GM18873 (cell line): ENCODE results near the gene BCAR3.

Experiments
- ATAC-seq: cut with Tn5 transposase; IDR thresholded peaks from one replicate; pipeline ENCODE4 v1.9.1; 2021; ENCODE audit warnings: mild to moderate bottlenecking, moderate library complexity, moderate number of reproducible peaks; ENCODE audit not compliant: unreplicated experiment, low FRiP score

The BCAR3 gene

GRCh38 chr1:93584261-93585003, 97.2 kb downstream of the BCAR3 start:
- ATAC-seq, result no peak

GRCh38 chr1:93581917-93582850, 99.5 kb downstream of the BCAR3 start:
- ATAC-seq, result no peak

- ATAC-seq, result no peak
Measured at GRCh38 chr1:93579891-93580290, 101.7 kb downstream of the BCAR3 start.

GRCh38 chr1:93578911-93579825, 102.5 kb downstream of the BCAR3 start:
- ATAC-seq, result no peak

- no peak for ATAC-seq
Measured at GRCh38 chr1:93578433-93578830, 103.2 kb downstream of the BCAR3 start.

GRCh38 chr1:93577536-93578432, 103.9 kb downstream of the BCAR3 start:
- ATAC-seq, result no peak

- ATAC-seq, result no peak
Measured at GRCh38 chr1:93576746-93577145, 104.9 kb downstream of the BCAR3 start.

GRCh38 chr1:93576346-93576745, 105.3 kb downstream of the BCAR3 start:
- no peak for ATAC-seq

GRCh38 chr1:93575621-93576284, 105.9 kb downstream of the BCAR3 start:
- no peak for ATAC-seq

GRCh38 chr1:93574991-93575390, 106.6 kb downstream of the BCAR3 start:
- no peak for ATAC-seq

GRCh38 chr1:93574511-93574910, 107.1 kb downstream of the BCAR3 start:
- no peak for ATAC-seq

GRCh38 chr1:93573940-93574469, 107.6 kb downstream of the BCAR3 start:
- ATAC-seq, result no peak

- no peak for ATAC-seq
Measured at GRCh38 chr1:93571623-93572310, 109.9 kb downstream of the BCAR3 start.

- ATAC-seq, result no peak
Measured at GRCh38 chr1:93569489-93569888, 112.1 kb downstream of the BCAR3 start.

- no peak for ATAC-seq
Measured at GRCh38 chr1:93567255-93567918, 114.2 kb downstream of the BCAR3 start.

GRCh38 chr1:93566227-93566626, 115.4 kb downstream of the BCAR3 start:
- no peak for ATAC-seq

GRCh38 chr1:93565496-93566206, 116.0 kb downstream of the BCAR3 start:
- ATAC-seq, result no peak
